PC-3 (cell line): ENCODE data around the gene ACER3. TPM values are rescaled to one million over a fixed set of nuclear protein-coding genes. Genes with fewer than 3 reads are reported as not detected.
A peak's percentile ranks its signal among the peaks of the same experiment; 100 is the strongest.

Experiments
- ATAC-seq: fragments of 200-7000 bp; cut with Tn5 transposase; 2 replicates; pipeline ENCODE4 v1.9.1; 2020; ENCODE audit warnings: mild to moderate bottlenecking, moderate library complexity
- Bru-seq: library from RNA; stranded (reverse); fragments of 400-500 nt; gene quantifications from one replicate; lab custom pipeline; 2021; lab: Mats Ljungman, UMichigan
- BruChase-seq, 2 experiments: library from RNA; stranded (reverse); fragments of 400-500 nt; gene quantifications; one replicate each; lab custom pipeline; 2021; lab: Mats Ljungman, UMichigan
- BruUV-seq: library from RNA; stranded (reverse); fragments of 400-500 nt; replicated peaks from 2 replicates; lab custom pipeline; 2021; lab: Mats Ljungman, UMichigan
- CTCF ChIA-PET: fragments of 300-600 bp; sonication (Branson Sonifier 250); formaldehyde crosslinking; loops from one replicate; lab custom pipeline; 2022; ENCODE audit warnings: antibody characterized with exemption; lab: Charles Lee
- POLR2A ChIA-PET: fragments of 300-600 bp; sonication (Branson Sonifier 250); formaldehyde crosslinking; loops from one replicate; lab custom pipeline; 2022; ENCODE audit warnings: antibody characterized with exemption; ENCODE audit not compliant: unreplicated experiment; lab: Charles Lee
- DNase-seq: peaks from one replicate; pipeline ENCODE4 v3.0.0-alpha.2; 2015
- H2AFZ ChIP-seq: fragments of 300-600 bp; sonication (generic); 2 replicates; pipeline ENCODE4 v1.6.0; 2016; ENCODE audit warnings: antibody characterized with exemption, low read length
- H3F3A ChIP-seq: fragments of 300-600 bp; sonication (generic); one replicate; pipeline ENCODE4 v1.6.0; 2017; ENCODE audit warnings: antibody characterized with exemption, low read length, control low read depth, mild to moderate bottlenecking; ENCODE audit not compliant: unreplicated experiment
- H3K27ac ChIP-seq: fragments of 300-600 bp; sonication (generic); 2 replicates; pipeline ENCODE4 v1.5.1; 2016; ENCODE audit warnings: mild to moderate bottlenecking, low read length
- H3K27me3 ChIP-seq: fragments of 300-600 bp; sonication (generic); 2 replicates; pipeline ENCODE4 v1.6.1; 2016; ENCODE audit warnings: low read length, mixed read lengths
- H3K36me3 ChIP-seq: fragments of 300-600 bp; sonication (generic); 2 replicates; pipeline ENCODE4 v1.6.1; 2016; ENCODE audit warnings: low read depth, mixed run types, low read length, mixed read lengths
- H3K4me1 ChIP-seq: fragments of 300-600 bp; sonication (generic); 2 replicates; pipeline ENCODE4 v1.5.1; 2016; ENCODE audit warnings: low read length; ENCODE audit not compliant: insufficient read depth
- H3K4me2 ChIP-seq: fragments of 300-600 bp; sonication (generic); 2 replicates; pipeline ENCODE4 v1.6.0; 2016; ENCODE audit warnings: low read length
- H3K4me3 ChIP-seq: fragments of 300-600 bp; sonication (generic); 2 replicates; pipeline ENCODE4 v1.5.1; 2016; ENCODE audit warnings: mild to moderate bottlenecking, low read length, mixed read lengths
- H3K79me2 ChIP-seq: fragments of 300-600 bp; sonication (generic); 2 replicates; pipeline ENCODE4 v1.6.1; 2017; ENCODE audit warnings: low read length, mixed read lengths
- H3K9ac ChIP-seq: fragments of 300-600 bp; sonication (generic); 2 replicates; pipeline ENCODE4 v1.6.0; 2016; ENCODE audit warnings: mild to moderate bottlenecking, low read length
- H3K9me2 ChIP-seq: fragments of 300-600 bp; sonication (generic); replicated peaks from 2 replicates; pipeline ENCODE4 v1.6.1; 2016; ENCODE audit warnings: mixed run types, low read length, mixed read lengths
- H3K9me3 ChIP-seq: fragments of 300-600 bp; sonication (generic); 2 replicates; pipeline ENCODE4 v1.6.1; 2016; ENCODE audit warnings: low read length, mixed read lengths
- H4K20me1 ChIP-seq: fragments of 300-600 bp; sonication (generic); 2 replicates; pipeline ENCODE4 v1.6.1; 2016; ENCODE audit warnings: low read length, mixed read lengths
- EZH2 ChIP-seq: fragments of 300-600 bp; sonication (generic); IDR thresholded peaks from one replicate; pipeline ENCODE4 v1.6.1; 2017; ENCODE audit warnings: antibody characterized with exemption, mild to moderate bottlenecking, low read length; ENCODE audit not compliant: unreplicated experiment
- EZH2phosphoT487 ChIP-seq: fragments of 300-600 bp; sonication (generic); IDR thresholded peaks from 2 replicates; pipeline ENCODE4 v1.6.1; 2018; ENCODE audit warnings: mild to moderate bottlenecking, antibody characterized with exemption, low read length, borderline replicate concordance
- intact Hi-C: fragments of 100-400 bp; cut with micrococcal nuclease; formaldehyde crosslinking; loops from 2 replicates; pipeline ENCODE4 v1.9.0; 2023
- long read RNA-seq: library from polyadenylated mRNA; unstranded; transcript quantifications from one replicate; pipeline ENCODE4 v2.0.0, GENCODE V29; 2021; ENCODE audit not compliant: unreplicated experiment
- total RNA-seq: library from RNA; depleted of rRNA; stranded (reverse); fragments of >200 nt; gene quantifications from 2 replicates; pipeline ENCODE4 v1.2.3, GENCODE V29; 2014; rRNA removed
- TF ChIP-seq, protein P1 (sequence below): fragments of 300-600 bp; sonication (generic); conservative IDR thresholded peaks from 2 replicates; pipeline ENCODE4 v1.5.1; 2017; ENCODE audit warnings: antibody characterized with exemption, low read depth, mild to moderate bottlenecking, low read length

The ACER3 gene
- total RNA-seq: 17.3 and 18.5 TPM in 2 replicates
- Bru-seq, nascent RNA: percentile 69 among the genes with signal in this experiment
- BruChase-seq, experiment 1, labeled RNA remaining after a 6-hour chase: percentile 67 among the genes with signal in this experiment
- BruChase-seq, experiment 2, labeled RNA remaining after a 2-hour chase: percentile 72 among the genes with signal in this experiment
- long read RNA-seq, full-length matches to known transcripts: 29 of 43 reads
- long read RNA-seq, partial matches to known transcripts: 3 of 43 reads
- long read RNA-seq, other reads (novel, unspliced or antisense): 11 of 43 reads

DNA sequence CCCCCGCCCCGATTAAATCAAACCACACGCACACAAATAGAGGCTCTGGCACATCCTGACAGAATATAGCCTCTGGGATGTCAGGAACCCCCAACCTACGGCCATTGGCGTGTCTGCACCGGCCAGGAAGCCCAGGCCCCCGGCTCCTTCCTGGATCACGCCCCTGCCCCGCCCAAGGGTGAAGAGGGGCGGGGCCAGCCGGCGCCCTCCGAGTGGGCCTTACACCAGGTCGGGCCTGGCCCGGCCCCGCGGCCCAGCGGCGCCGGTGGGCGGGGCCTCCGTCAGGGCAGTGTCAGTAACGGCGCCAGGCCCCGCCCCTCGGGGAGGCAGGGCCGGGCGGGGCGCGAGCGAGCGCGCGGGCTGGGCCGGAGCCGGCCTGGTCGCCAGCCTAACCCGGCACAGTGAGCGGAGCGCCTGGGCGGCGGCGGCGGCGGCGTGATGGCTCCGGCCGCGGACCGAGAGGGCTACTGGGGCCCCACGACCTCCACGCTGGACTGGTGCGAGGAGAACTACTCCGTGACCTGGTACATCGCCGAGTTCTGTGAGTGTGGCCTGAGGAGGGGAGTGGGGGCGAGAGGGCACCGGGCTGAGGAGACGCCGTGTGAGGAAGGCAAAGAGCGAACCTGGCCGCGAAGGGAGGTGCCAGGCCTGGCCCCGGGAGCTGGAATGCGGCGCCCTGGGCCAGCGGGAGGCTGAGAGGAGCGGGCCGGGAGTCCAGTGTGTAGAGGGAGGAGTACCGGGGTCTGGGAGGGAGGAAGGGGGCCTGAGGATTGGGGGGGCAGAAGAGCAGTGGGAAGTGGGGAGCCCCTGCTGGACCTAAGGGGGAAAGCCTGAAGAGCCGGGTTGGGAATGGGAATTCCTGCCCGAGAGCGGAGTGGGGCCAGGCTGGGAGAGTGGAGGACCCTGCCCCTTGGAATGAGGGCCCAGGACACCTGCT is at the start of gene ACER3:
Gene ACER3, plus strand, starts transcription at position 380 of the 937 bp plus-strand sequence. Its CDS starts 59 bp downstream, at position 439.
- CTCF ChIA-PET: interaction anchor here (0.6 kb wide), 3 partner anchors 51 to 98 kb away, joined by 3 to 4 read pairs (median 3); no protein-coding TSS in a partner anchor
- intact Hi-C loops: loop anchor here (1.0 to 2.0 kb wide), 3 partner anchors 24 to 58 kb away; no protein-coding TSS in a partner anchor
- Histone ChIP-seq H3F3A (no peaks in the 10 kb centered on the region), H3K4me2 (peak within 1 kb of the TSS; percentile 87), H3K4me1 (peaks cover 16% of the 10 kb centered on the region), H3K79me2 (peaks cover 33% of the 10 kb centered on the region), H3K9ac (peak within 1 kb of the TSS; percentile 91), H3K27ac (peak within 1 kb of the TSS; percentile 22; the same call in 1 of the 2 replicates), H3K27me3 (no peaks in the 10 kb centered on the region), H3K9me2 (no peaks in the 10 kb centered on the region), H4K20me1 (peaks cover 7% of the 10 kb centered on the region; the same call in 1 of the 2 replicates), H2AFZ (peak within 1 kb of the TSS; percentile 93), H3K9me3 (no peaks in the 10 kb centered on the region), H3K36me3 (no peaks in the 10 kb centered on the region), H3K4me3 (peak within 1 kb of the TSS; percentile 93)
- DNase-seq (peak; percentile 98), ATAC-seq (peak; percentile 95)
- TF ChIP-seq EZH2phosphoT487: no peak
- TF ChIP-seq EZH2: no peak
- TF ChIP-seq, protein P1, sequence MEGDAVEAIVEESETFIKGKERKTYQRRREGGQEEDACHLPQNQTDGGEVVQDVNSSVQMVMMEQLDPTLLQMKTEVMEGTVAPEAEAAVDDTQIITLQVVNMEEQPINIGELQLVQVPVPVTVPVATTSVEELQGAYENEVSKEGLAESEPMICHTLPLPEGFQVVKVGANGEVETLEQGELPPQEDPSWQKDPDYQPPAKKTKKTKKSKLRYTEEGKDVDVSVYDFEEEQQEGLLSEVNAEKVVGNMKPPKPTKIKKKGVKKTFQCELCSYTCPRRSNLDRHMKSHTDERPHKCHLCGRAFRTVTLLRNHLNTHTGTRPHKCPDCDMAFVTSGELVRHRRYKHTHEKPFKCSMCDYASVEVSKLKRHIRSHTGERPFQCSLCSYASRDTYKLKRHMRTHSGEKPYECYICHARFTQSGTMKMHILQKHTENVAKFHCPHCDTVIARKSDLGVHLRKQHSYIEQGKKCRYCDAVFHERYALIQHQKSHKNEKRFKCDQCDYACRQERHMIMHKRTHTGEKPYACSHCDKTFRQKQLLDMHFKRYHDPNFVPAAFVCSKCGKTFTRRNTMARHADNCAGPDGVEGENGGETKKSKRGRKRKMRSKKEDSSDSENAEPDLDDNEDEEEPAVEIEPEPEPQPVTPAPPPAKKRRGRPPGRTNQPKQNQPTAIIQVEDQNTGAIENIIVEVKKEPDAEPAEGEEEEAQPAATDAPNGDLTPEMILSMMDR: peak; percentile 24; the same call in 1 of the 2 replicates
- BruUV-seq: no TSS peak
- POLR2A ChIA-PET: interaction anchor here (0.5 to 0.6 kb wide), 3 partner anchors 8 to 422 kb away, joined by 3 to 6 read pairs (median 3); no protein-coding TSS in a partner anchor

DNA sequence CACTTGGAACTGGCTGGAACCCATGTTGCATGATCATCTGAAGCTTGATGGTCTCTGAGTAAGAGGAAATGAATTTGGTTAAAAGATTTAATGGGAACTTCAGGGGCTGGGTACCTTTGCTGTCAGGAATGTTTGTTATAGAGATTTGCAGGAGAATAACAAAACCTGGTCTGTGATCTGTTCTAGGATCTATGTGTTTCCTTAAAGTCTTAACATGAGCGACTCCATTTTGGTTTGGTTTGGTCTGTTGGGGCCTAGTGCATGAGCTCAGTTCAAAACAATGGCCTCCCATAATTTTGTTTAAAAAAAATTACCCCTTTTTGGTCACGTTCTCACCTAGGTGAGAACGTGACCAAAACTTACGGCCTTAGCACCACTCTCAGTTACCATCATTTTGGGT is 49.5 kb upstream of the ACER3 start:
- H4K20me1 ChIP-seq: no peaks in the 10 kb centered on the region
- no peaks in the 10 kb centered on the region for H3K79me2 ChIP-seq
- H3K27ac ChIP-seq: no peak overlapping the region
- CTCF ChIA-PET: no interaction called here
- no peaks in the 10 kb centered on the region for H3K9me2 ChIP-seq
- peaks cover 14% of the 10 kb centered on the region for H3K9me3 ChIP-seq
- TF ChIP-seq EZH2phosphoT487: no peak
- TF ChIP-seq, protein P1: no peak
- TF ChIP-seq EZH2: no peak
- H3K4me3 ChIP-seq: no peak overlapping the region
- BruUV-seq: no TSS peak
- no peaks in the 10 kb centered on the region for H3K4me1 ChIP-seq
- POLR2A ChIA-PET: no interaction called here
- intact Hi-C loops: no loop called here
- H3K9ac ChIP-seq: no peak overlapping the region
- no peaks in the 10 kb centered on the region for H3K27me3 ChIP-seq
- no peaks in the 10 kb centered on the region for H3F3A ChIP-seq
- H3K36me3 ChIP-seq: peaks cover 4% of the 10 kb centered on the region; the same call in 1 of the 2 replicates
- DNase-seq: no peak
- no peak for ATAC-seq
- no peak overlapping the region for H3K4me2 ChIP-seq
- no peak overlapping the region for H2AFZ ChIP-seq
